Calu3 (cell line): ENCODE measurements around the gene USP10. TPM values are rescaled to one million over a fixed set of nuclear protein-coding genes. Genes with fewer than 3 reads are reported as not detected.

Source experiments
- BruUV-seq: library from RNA; stranded (reverse); fragments of 400-500 nt; replicated peaks from 2 replicates; lab custom pipeline; 2021; lab: Mats Ljungman, UMichigan
- CTCF ChIA-PET: fragments of 300-600 bp; sonication (Branson Sonifier 250); formaldehyde crosslinking; loops from one replicate; lab custom pipeline; 2022; ENCODE audit warnings: antibody characterized with exemption; lab: Charles Lee
- DNase-seq: peaks from one replicate; pipeline ENCODE4 v3.0.0; 2022
- H3K27ac Mint-ChIP-seq: one replicate; pipeline ENCODE4 v1.8.0; 2022; ENCODE audit warnings: mixed read lengths; ENCODE audit not compliant: unreplicated experiment
- H3K27me3 Mint-ChIP-seq: one replicate; pipeline ENCODE4 v1.8.0; 2022; ENCODE audit warnings: mixed read lengths; ENCODE audit not compliant: unreplicated experiment
- H3K36me3 Mint-ChIP-seq: one replicate; pipeline ENCODE4 v1.8.0; 2022; ENCODE audit warnings: mild to moderate bottlenecking, moderate library complexity, mixed read lengths; ENCODE audit not compliant: insufficient read depth, unreplicated experiment
- H3K4me1 Mint-ChIP-seq: one replicate; pipeline ENCODE4 v1.8.0; 2022; ENCODE audit warnings: mild to moderate bottlenecking, low read depth, mixed read lengths; ENCODE audit not compliant: unreplicated experiment
- H3K4me3 Mint-ChIP-seq: one replicate; pipeline ENCODE4 v1.8.0; 2022; ENCODE audit warnings: mild to moderate bottlenecking, low read depth, moderate library complexity, mixed read lengths; ENCODE audit not compliant: unreplicated experiment
- H3K9me3 Mint-ChIP-seq: one replicate; pipeline ENCODE4 v1.8.0; 2022; ENCODE audit warnings: low read depth, mixed read lengths; ENCODE audit not compliant: unreplicated experiment
- CTCF ChIP-seq: fragments of 200-600 bp; IDR thresholded peaks from one replicate; pipeline ENCODE4 v1.8.0; 2022; ENCODE audit warnings: antibody characterized with exemption; ENCODE audit not compliant: unreplicated experiment
- intact Hi-C: fragments of 100-400 bp; cut with micrococcal nuclease; formaldehyde crosslinking; loops from one replicate; pipeline ENCODE4 v1.10.0; 2022; ENCODE audit not compliant: unreplicated experiment
- total RNA-seq: library from RNA; stranded (reverse); gene quantifications from 2 replicates; pipeline ENCODE4 v1.2.3, GENCODE V29; 2022

USP10 gene
- total RNA-seq, 1 experiment from 2014 or later, result 141 TPM

GRCh38 chr16:84827897-84828296 lies 128.1 kb downstream of the USP10 start:
- BruUV-seq, result no TSS peak
- DNase-seq, result no peak
- Mint-ChIP-seq H3K4me3 (no peak overlapping the region), H3K9me3 (no peaks in the 10 kb centered on the region), H3K27ac (no peak overlapping the region), H3K4me1 (no peaks in the 10 kb centered on the region), H3K27me3 (peaks cover 61% of the 10 kb centered on the region), H3K36me3 (no peaks in the 10 kb centered on the region)
- intact Hi-C loops, result no loop called here
- CTCF ChIA-PET, result interaction anchor here (0.5 to 1.0 kb wide), 3 partner anchors 9 to 156 kb away, joined by 3 to 7 read pairs (median 3); no protein-coding TSS in a partner anchor
- no peak for TF ChIP-seq CTCF

- BruUV-seq, result no TSS peak
- Mint-ChIP-seq H3K27me3 (peaks cover 61% of the 10 kb centered on the region), H3K4me1 (no peaks in the 10 kb centered on the region), H3K27ac (no peak overlapping the region), H3K4me3 (no peak overlapping the region), H3K9me3 (no peaks in the 10 kb centered on the region), H3K36me3 (no peaks in the 10 kb centered on the region)
- TF ChIP-seq CTCF, result no peak
- no peak for DNase-seq
- intact Hi-C loops, result no loop called here
- CTCF ChIA-PET, result interaction anchor here (0.5 to 1.0 kb wide), 2 partner anchors 9 to 156 kb away, joined by 3 read pairs; no protein-coding TSS in a partner anchor
Observed at GRCh38 chr16:84828322-84828721, 128.5 kb downstream of the USP10 start.

Other genes starting within 250 kb of the USP10 start
- 27.6 and 29.5 TPM in 2 replicates for gene MEAK7, start 195.3 kb upstream of the USP10 start, total RNA-seq
- 312 and 343 TPM in 2 replicates for gene COTL1, start 81.9 kb upstream of the USP10 start, total RNA-seq
- 90.4 and 93.6 TPM in 2 replicates for gene KLHL36, start 51.5 kb upstream of the USP10 start, total RNA-seq
- 5.9 and 6.5 TPM in 2 replicates for gene CRISPLD2, start 120.0 kb downstream of the USP10 start, total RNA-seq